ENCODE data around the gene NFYC.
"Not testable (repeated sequence)": the region's sequence is repeated elsewhere in the genome, so short reads cannot be mapped to it uniquely, and the experiment has no call there.

NFYC gene

DNA sequence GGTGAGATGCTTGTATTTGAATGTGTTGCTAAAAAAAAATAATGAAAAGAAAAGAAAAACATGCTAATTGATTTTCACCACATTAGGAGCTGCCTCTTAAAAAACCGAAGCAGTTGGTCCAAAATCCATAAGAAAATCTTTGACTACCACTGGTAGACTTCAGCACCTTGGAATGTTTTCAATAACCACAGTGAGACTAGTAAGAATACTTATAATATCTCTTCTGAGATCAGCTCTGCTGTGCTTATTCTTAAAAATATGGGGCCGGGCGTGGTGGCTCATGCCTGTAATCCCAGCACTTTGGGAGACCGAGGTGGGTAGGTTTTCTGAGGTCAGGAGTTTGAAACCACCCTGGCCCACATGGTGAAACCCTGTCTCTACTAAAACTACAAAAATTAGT lies 15.1 kb downstream of the NFYC start:
- no peak for DNase-seq (ENCODE audit: low spot score)

DNA sequence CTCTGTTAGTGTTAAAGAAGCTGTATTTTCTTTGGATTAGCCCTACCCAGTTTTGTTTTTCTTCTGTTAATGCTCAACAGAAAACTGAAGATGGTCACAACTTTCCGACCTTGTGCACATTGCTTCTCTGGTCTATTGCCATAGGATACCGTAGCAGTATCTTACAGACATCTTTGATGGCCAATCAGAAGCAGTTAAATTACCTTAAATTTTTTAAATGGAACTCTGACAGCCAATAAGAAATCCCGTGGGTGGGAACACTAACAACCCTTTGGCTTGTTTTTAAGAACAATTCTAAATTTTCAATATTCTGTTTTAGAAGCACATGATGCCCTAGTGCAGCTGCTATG lies 17.2 kb downstream of the NFYC start:
- DNase-seq (ENCODE audit: low spot score), result no peak

DNA sequence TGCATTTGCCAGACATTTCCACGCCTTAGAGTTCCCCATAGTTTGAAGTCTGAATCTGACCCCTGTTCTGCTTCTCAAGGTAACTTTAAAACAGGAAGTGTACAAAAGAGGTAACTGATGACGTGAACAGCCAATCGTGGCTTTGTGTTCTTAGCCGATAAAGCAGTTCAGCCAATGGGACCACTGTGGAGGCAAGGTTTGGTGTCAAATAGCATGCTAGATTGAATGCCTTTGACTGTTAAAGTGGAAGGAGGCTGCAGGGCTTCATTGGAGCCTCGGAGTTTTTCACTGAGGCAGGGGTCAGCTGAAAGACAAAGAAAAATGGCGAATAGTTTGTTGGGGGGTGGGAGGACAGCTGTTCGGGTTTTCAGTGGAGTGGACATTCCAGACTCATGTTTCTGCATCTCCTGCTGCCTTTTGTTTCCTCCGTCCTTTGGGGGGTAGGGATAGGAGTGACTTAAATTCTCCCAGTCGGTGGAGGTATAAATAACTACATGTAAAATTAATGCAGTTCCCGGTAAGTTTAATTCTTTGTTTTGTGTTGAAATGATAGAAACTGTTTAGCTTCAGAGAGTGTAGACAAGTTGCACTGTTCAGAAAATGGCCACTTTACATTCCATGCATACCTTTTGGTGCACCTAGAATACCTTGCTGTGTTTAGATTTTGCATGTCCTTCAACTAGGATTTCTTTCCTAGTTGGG lies 17.7 kb downstream of the NFYC start:
- peak; percentile 100 for DNase-seq (ENCODE audit: low spot score)

DNA sequence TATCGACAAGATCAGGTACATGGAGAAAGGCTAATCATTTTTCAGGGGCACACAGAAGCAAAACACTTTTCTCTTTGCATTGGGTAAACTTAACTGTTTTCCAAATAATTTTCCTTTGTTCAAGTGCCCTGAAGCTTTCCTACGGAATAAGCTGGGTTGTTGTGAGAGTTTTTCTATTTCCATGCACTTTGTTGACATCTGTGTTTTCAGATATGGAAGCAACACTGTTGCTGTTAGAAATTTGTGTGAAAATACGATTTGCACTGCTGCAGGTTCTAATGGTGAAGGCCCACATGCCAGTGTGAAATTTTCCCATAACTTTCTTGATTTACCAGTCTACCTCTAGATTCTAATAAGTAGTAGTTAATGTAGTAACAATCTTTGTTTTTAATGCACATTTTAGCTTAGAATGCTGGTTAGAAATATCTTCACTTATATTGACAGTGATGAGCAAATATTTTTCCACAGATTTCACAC lies 18.3 kb downstream of the NFYC start:
- DNase-seq (ENCODE audit: low spot score), result no peak

DNA sequence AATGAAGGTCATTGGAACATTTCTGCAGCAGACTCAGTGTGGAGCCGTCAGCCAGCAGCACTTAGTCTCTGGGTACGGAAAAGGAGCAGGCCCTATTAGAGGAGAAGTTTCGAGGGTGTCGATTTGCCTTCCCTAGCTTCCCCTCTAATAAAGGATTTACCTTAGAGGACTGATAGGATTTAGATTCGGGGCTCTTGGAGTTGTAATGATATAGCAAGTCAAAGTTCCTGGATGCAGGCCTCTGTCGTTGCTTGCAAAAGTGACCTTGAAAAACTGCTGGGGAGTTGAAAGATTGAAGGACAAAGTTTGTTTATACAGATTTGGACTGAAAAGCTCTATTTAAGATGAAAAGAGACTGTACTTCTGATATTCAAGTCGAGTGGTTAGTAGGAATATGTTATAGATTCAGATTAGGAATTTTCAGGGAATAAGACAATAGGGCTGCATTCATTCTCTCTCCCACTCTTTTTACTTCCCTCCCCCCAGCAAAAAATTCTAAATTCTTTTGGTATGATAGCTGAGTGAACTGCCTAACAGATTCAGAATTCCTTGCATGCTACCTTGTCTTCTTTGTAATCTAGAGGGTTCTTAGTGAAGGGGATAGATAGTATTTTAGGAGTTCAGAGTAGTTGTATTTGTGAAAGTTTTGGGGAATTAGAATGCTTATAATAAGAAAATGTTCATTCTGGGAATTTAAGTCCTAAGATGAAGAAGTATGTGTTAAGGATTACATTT lies 19.2 kb downstream of the NFYC start:
- DNase-seq (ENCODE audit: low spot score), result peak; percentile 54

DNA sequence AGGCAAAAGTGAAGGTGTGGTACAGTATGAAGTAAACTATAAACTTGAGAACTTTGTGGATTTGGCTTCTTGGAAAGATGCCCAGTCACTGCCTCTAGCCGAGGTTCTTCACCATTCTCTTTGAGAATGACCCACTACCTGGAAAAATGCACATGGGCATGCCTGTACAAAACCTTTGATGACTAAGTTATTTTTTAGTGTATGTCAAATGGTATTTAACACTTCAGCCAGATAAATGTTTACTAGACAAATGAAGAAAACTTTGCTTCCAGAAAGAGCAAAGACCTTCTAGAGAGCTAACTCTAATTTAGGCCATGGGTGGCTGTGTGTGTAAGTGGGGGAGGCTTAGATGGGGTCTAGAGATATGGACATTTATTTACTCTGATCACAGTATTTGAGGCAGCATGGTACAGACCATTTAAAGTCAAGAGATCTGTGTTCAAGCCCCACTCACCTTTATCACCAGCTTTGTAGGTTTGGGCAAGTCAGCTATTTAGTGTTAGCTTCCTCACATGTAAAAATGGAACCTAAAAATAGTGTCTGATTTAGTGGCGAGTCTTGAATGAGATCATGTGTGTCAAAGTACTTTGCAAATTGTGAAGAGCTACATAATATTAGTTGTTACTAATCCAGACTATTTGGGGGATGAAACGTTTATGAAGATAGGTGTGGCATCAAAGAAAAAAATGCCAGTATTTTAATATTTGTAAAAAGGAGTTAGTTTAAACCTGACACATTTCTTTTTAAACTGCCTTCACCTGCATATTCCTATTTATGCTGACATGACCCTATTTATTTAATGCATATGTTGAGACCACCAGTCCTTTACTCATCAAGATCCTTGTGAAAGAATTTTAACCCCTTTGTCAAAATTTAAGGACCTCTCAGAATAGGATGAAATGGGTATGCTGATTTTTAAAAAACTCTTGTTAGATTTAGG lies 20.2 kb downstream of the NFYC start:
- peak; percentile 33 for DNase-seq (ENCODE audit: low spot score)

DNA sequence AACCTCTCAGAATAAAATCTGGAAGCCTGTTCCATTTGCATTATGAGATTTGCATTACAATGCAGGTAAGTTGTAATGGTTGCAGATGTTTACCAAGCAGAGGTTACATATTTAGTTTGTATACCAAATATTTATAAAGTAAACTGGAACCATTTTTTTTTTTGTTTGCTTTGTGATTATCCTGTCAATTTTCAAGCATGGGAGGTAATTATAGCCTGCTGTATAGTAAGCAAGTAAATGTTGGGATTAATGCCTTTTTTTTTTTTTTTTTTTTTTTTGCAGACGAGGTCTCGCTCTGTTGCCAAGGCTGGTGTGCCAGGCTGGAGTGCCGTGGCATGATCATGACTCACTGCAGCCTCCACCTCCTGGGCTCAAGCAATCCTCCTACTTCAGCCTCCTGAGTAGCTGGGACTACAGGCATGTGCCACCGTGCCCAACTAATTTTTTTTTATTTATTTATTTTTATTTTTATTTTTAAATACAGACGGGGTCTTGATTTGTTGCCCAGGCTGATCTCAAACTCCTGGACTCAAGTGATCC lies 21.0 kb downstream of the NFYC start:
- DNase-seq (ENCODE audit: low spot score), result no peak

DNA sequence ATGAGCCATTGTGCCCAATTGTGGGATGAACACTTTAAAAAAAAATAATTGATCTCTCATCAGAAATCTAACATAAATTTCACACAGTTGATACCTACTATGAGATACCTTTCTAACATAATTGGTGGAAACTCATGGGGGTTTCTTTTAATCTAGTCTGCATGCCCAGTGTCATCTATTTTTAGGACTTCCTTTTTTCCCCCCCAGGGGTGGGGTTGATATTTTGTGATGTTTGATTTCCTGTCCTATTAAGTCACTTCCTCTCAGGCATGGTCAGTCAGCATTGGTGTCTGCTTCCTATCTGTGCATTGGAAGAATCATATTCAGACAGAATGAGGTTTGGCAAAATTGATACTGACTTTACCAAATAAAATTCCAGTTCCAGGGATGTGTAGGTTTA lies 21.5 kb downstream of the NFYC start:
- no peak for DNase-seq (ENCODE audit: low spot score)

DNA sequence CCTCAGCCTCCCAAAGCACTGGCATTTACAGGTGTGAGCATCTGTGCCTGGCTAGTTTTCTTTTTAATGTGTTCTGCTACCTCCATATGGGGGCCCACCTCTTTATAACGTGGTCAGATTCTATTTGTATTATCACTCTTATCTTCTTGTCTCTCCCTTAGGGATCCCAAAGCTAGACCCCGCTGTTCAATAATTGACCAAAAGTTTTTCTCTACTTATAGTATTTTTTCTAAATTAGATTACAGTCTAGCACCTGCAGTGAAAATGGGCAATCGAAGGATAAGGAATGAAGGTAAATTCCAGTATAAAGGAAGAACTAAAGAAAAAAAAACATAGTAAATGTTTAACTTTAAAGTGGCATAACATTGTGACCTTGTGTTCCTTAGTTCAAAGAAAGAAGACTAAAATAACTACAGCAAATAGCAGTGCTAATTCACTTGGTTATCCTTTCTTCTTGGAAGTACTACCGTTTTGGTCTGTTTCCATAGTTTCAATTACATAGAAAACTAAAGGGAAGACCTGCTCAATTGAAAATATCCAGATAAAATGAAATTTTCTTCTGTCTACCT lies 24.1 kb downstream of the NFYC start:
- DNase-seq (ENCODE audit: low spot score), result no peak

DNA sequence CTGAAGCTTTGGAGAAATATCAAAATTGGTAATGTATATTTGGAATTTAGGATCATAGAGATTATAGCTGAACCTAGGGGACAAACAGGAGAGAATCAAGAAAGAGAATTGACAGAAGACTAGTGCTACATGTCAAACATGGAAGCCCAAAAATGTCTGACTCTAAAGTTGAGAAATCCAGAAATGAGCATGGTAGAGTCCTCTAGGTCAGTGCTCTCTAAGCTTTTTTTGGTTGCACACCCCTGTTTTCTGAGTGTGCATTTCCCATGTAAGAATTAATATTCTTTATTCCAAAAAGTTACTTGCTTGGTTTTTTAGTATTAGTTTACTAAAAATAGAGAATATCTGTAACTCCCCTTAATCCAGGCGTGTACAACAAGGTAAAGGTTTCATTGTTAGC lies 25.6 kb downstream of the NFYC start:
- DNase-seq (ENCODE audit: low spot score), result no peak

DNA sequence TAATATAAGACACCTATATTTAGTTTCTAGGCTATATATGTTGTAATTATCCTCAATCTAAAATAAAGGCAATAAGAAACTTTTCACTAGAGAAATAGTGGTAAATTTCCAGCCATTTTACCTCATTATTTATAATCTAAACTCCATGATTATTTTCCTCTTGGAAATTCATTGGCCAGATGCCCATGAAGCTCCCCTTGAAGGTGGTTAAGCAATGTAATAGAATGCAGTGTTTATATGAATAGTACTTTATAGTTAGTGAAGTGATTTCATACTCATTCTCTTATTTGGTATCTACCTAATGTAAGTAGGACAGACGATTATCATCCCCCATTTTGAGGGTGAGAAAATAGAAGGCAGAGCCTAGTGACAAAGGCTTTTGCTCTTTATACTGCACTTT lies 26.5 kb downstream of the NFYC start:
- no peak for DNase-seq (ENCODE audit: low spot score)

DNA sequence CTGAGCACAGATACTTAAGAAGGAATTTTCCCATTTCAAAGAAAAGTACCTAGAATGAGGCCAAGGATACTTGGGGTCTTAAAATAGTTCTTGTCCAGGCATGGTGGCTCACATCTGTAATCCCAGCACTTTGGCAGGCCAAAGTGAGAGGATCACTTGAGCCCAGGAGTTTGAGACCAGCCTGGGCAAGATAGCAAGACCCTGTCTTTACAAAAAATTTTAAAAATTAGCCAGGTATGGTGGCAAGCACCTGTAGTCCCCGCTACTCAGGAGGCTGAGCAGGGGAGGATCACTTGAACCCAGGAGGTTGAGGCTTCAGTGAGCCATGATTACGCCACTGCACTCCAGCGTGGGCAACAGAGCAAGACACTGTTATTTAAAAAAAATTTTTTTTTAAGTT lies 29.0 kb downstream of the NFYC start:
- no peak for DNase-seq (ENCODE audit: low spot score)

DNA sequence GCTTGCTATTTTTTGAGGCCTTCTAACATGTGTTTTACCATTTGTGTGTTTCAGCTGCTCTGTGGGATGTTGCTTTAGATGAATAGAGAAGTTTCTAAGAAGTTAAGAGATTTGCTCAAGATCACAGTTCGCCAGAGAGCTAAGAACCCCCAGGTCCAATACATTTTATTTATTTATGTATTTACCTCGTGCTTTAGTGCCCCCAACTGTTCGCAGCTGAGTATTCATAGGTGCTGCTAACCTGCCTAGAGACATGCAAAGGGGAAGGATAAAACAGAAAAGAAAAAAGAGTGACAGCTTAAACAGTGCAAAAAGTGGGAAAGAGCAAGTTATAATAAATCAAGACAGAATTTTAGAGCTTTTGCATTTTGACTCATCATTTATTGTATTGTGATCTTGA lies 31.1 kb downstream of the NFYC start:
- no peak for DNase-seq (ENCODE audit: low spot score)

DNA sequence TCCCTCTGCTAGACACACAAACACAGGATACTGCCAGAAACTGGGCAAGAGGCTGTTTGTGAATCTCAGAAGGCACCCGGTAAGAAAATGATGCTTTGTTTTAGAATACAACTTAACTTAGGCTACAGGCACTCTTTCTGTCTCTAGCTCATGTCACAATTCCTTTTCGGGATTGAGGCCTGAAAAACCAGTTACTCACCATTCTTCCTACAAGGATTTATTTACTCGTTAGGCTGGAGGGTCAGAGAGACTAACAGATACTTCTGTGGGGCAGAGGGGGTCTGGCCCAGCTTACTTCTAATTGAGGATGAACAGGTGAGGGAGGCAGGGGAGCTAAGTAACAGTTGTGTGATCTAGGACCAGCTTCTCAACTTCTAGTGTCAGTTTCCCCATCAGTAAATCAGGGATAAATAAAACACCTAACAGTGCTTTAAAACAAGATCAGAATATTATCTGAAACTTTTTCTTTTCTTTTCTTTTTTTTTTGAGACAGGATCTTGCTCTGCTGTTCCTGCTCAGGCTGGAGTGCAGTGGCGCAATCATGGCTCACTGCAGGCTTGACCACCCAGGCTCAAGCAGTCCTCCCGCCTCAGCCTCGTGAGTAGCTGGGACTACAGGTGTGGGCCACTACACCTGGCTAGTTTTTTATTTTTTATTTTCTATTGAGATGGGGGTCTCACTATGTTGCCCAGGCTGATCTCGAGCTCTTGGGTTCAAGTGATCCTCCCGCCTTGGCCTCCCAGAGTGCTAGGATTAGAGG lies 31.9 kb downstream of the NFYC start:
- no peak for DNase-seq (ENCODE audit: low spot score)

DNA sequence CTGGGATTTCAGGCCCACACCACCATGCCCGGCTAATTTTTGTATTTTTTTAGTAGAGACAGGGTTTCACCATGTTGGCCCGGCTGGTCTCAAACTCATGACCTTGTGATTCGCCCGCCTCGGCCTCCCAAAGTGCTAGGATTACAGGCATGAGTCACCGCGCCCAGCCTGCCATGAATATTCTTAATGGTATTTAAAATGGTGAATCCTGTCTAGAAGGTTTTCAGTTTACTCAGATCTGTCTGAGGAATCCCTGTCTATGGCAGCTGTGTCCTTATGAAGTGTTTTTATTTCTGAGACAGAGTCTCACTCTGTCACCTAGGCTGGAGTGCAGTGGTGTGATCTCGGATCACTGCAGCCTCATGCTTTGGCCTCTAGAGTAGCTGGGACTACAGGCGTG lies 36.2 kb downstream of the NFYC start:
- not testable (repeated sequence) for DNase-seq (ENCODE audit: low spot score)

DNA sequence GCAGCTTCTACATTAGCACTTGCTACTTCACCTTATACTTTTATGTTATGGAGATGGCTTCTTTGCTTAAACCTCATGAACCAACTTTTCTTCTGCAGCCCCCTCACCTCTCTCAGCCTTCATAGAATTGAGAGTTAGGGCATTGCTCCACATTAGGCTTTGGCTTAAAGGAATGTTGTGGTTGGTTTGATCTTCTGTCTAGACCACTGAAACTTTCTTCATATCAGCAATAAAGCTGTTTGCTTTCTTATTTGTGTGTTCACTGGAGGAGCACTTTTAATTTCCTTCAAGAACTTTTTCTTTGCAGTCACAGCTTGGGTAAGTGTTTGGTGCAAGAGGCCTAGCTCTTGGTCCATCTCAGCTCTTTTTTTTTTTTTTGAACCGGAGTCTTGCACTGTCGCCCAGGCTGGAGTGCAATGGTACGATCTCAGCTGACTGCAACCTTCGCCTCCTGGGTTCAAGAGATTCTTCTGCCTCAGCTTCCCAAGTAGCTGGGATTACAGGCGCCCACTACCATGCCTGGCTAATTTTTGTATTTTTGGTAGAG lies 37.9 kb downstream of the NFYC start:
- not testable (repeated sequence) for DNase-seq (ENCODE audit: low spot score)

DNA sequence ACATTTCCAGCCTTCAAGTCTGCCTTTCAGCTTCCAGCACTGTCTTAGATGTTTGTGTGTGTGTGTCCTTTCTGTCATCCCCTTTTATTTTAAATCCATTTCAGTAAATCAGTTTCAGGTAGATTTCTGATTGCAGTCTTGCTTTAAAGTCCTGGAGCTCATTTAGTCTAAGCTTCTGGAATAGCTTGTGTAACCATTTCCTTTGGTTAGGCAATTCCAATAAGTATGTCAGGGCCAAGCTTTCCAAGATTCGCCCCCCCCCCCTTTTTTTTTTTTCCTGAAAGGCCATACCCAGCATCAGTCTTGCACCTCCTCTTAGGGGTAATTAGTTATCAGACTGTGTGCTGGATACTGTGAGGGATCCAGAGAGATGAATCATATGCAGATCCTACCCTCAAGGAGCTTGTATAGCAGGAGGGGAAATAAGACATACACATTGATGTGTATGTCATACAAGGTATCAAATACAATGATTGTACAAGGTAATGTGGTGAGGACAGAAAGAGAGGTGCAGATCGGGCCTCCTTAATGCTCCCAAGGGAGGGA lies 41.3 kb downstream of the NFYC start:
- no peak for DNase-seq (ENCODE audit: low spot score)

DNA sequence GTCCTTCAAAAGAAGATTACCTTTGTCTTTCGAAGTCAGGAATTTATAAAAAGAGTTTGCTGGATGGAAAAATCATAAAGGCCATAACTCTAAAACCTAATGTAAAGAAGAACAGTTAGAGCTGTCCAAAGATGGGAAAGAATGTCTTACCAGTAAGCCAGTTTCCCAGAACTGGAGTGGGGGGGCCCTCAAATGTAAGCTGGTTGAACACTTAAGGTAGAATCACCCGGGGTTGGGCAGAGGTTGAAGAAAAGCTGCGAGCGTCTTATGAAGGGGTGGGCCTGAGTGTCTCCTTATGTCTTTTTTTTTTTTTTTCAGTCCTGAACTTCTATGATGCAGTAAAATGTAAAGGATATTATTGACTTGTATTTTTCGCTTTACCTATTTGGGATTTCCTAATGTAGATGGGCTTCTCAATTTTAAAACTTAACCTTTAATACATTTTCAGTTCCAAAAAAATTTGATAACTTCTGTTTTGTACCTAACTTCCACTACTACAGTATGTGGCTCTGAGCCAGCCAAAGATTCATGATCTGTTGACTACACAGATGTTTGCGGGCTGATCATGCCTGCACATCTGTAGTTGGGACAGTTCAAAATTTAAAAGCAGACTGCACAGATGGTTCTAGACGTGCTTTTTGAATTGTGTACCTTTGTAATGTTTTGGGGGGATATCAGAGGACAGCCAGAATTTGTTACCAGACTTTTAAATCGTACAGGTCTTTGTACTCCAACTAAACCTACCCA lies 43.6 kb downstream of the NFYC start:
- DNase-seq (ENCODE audit: low spot score), result no peak

DNA sequence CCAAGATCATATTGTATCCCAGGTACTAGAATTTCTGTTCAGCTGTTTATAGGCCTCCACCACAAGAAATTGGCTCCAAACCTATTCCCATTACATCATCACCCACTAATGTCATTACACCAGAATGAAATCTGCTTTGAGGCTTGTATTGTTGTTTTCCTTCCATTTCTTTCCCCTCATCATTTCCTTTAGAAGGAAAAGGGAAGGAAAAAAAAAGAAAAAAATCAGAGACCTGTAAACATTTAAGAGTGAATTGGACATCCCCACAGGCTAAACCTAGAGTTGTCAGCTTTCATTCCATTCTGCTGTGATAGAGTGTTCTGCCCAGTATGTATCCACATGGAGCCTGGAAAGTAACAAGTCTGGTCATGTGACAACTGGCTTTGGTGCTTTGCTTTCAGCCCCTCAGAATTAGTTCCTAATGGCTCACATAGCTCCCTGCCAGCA lies 44.6 kb downstream of the NFYC start:
- DNase-seq (ENCODE audit: low spot score), result no peak

DNA sequence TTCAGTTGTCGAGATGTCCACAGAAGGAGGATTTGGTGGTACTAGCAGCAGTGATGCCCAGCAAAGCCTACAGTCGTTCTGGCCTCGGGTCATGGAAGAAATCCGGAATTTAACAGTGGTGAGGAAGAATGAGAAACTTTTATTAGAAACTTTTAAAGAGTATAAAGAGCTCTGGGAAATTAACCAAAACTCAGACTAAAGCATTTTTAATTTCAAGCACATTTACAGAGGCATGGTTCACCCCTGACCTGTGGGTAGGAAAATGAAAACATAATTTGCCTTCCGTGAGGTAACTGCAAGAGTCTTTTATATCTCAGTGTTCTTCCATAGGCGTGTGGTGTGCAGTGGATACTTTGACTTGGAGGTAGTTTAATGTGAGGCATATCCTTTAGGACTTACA lies 47.3 kb downstream of the NFYC start:
- no peak for DNase-seq (ENCODE audit: low spot score)
